SK-N-MC (cell line): ENCODE results near the gene PHLDA3.

Experiments
- DNase-seq: peaks from one replicate; pipeline ENCODE4 v3.0.0-alpha.2; 2011; ENCODE audit warnings: low read depth, low spot score
- H3K27ac ChIP-seq: fragments of 200-600 bp; sonication (generic); 2 replicates; pipeline ENCODE4 v1.5.1; 2016; ENCODE audit warnings: mixed run types
- H3K36me3 ChIP-seq: fragments of 200-600 bp; sonication (generic); 2 replicates; pipeline ENCODE4 v1.6.1; 2017; ENCODE audit warnings: antibody characterized with exemption, low read length, mixed read lengths; ENCODE audit not compliant: insufficient read depth
- H3K4me3 ChIP-seq: fragments of 200-600 bp; sonication (generic); 2 replicates; pipeline ENCODE4 v1.5.1; 2016
- H3K9ac ChIP-seq: fragments of 200-600 bp; sonication (generic); 2 replicates; pipeline ENCODE4 v1.8.0; 2017; ENCODE audit warnings: mixed run types, mixed read lengths; ENCODE audit not compliant: insufficient read length
- H3K9me3 ChIP-seq: fragments of 200-600 bp; sonication (generic); 2 replicates; pipeline ENCODE4 v1.6.1; 2017; ENCODE audit warnings: low read depth, mild to moderate bottlenecking, antibody characterized with exemption, low read length, moderate library complexity, mixed read lengths
- EZH2 ChIP-seq: fragments of 200-600 bp; sonication (generic); IDR thresholded peaks from one replicate; pipeline ENCODE4 v1.6.1; 2017; ENCODE audit warnings: antibody characterized with exemption
- FOXP2 ChIP-seq: optimal IDR thresholded peaks from 2 replicates; pipeline ENCODE3; 2011; ENCODE audit warnings: mild to moderate bottlenecking, moderate library complexity; ENCODE audit not compliant: insufficient read depth; ENCODE audit errors: extremely low read length, control extremely low read depth
- POLR2AphosphoS5 ChIP-seq: IDR thresholded peaks from 2 replicates; pipeline ENCODE4 v1.6.1; 2012; ENCODE audit warnings: mild to moderate bottlenecking, low read depth, low read length, borderline replicate concordance

The PHLDA3 gene

GRCh38 chr1:201419746-201420607 lies 49.0 kb downstream of the PHLDA3 start:
- no peaks in the 10 kb centered on the region for H3K36me3 ChIP-seq
- H3K9ac ChIP-seq = no peak overlapping the region
- H3K4me3 ChIP-seq = no peak overlapping the region
- no peak for DNase-seq
- no peak overlapping the region for H3K27ac ChIP-seq
- H3K9me3 ChIP-seq = no peaks in the 10 kb centered on the region
- TF ChIP-seq POLR2AphosphoS5 (no peak), EZH2 (no peak), FOXP2 (no peak)

GRCh38 chr1:201419256-201419655 lies 49.7 kb downstream of the PHLDA3 start:
- Histone ChIP-seq H3K9ac (no peak overlapping the region), H3K36me3 (no peaks in the 10 kb centered on the region), H3K27ac (no peak overlapping the region), H3K9me3 (no peaks in the 10 kb centered on the region), H3K4me3 (no peak overlapping the region)
- DNase-seq = no peak
- TF ChIP-seq FOXP2 (no peak), POLR2AphosphoS5 (no peak), EZH2 (no peak)

GRCh38 chr1:201418461-201418860 lies 50.5 kb downstream of the PHLDA3 start:
- no peak for DNase-seq
- Histone ChIP-seq H3K9me3 (no peaks in the 10 kb centered on the region), H3K27ac (no peak overlapping the region), H3K4me3 (no peak overlapping the region), H3K9ac (no peak overlapping the region), H3K36me3 (no peaks in the 10 kb centered on the region)
- no peak for TF ChIP-seq EZH2
- TF ChIP-seq FOXP2 = no peak
- no peak for TF ChIP-seq POLR2AphosphoS5
